HCT116 (cell line): ENCODE measurements around the gene CCDC24. TPM values are rescaled to one million over a fixed set of nuclear protein-coding genes. Genes with fewer than 3 reads are reported as not detected.

Experiments used
- ATAC-seq: fragments of 200-7000 bp; cut with Tn5 transposase; 2 replicates; pipeline ENCODE4 v1.9.1; 2020; ENCODE audit warnings: mild to moderate bottlenecking, moderate library complexity
- BruUV-seq: library from RNA; stranded (reverse); fragments of 400-500 nt; replicated peaks from 2 replicates; lab custom pipeline; 2021; lab: Mats Ljungman, UMichigan
- CTCF ChIA-PET: fragments of 300-600 bp; sonication (Branson Sonifier 250); formaldehyde crosslinking; loops from one replicate; lab custom pipeline; 2021; ENCODE audit warnings: antibody characterized with exemption; lab: Charles Lee
- POLR2A ChIA-PET: fragments of 300-600, 350-600 bp; sonication (Branson Sonifier 250); formaldehyde crosslinking; loops from one replicate; lab custom pipeline; 2021; ENCODE audit warnings: antibody characterized with exemption; lab: Charles Lee
- RAD21 ChIA-PET, 2 experiments: fragments of 300-600 bp; sonication (Branson Sonifier 250); formaldehyde crosslinking; loops; one replicate each; lab custom pipeline; 2023; ENCODE audit warnings: low total read pairs in 2 of 2; ENCODE audit not compliant: uncharacterized antibody in 2 of 2, unreplicated experiment in 2 of 2, low non-redundant PET in 1 of 2; lab: Charles Lee
- DNase-seq: peaks from one replicate; pipeline ENCODE4 v3.0.0-alpha.2; 2010; ENCODE audit warnings: low read depth, low spot score
- H2AFZ ChIP-seq: fragments of 200-600 bp; shearing (Covaris generic), sonication (generic); 2 replicates; pipeline ENCODE4 v1.6.1; 2017; ENCODE audit warnings: low read depth, mixed run types, mixed read lengths, antibody characterized with exemption, low read length; ENCODE audit not compliant: poor library complexity, severe bottlenecking
- H3K27ac ChIP-seq: 2 replicates; pipeline ENCODE4 v1.5.1; 2012; ENCODE audit warnings: low read depth, low read length
- H3K27me3 ChIP-seq: fragments of 200-600 bp; sonication (generic); 2 replicates; pipeline ENCODE4 v1.6.1; 2016; ENCODE audit warnings: mixed run types, low read length, mixed read lengths; ENCODE audit not compliant: insufficient read depth
- H3K36me3 ChIP-seq, 2 experiments: fragments of 200-500 bp in 1 of 2; fragments of 200-600 bp in 1 of 2; sonication (Bioruptor generic) in 1 of 2; sonication (generic) in 1 of 2; 2 replicates each; pipeline versions ENCODE4 v1.5.1 to v1.6.1; 2014 to 2016; ENCODE audit warnings: low read length in 2 of 2, inconsistent platforms in 1 of 2, mixed read lengths in 1 of 2, mixed run types in 1 of 2; ENCODE audit not compliant: insufficient read depth in 2 of 2, control insufficient read depth in 1 of 2
- H3K4me1 ChIP-seq, 2 experiments: fragments of 200-600 bp in 1 of 2; sonication (generic) in 1 of 2; 2 replicates each; pipeline versions ENCODE4 v1.5.1 to v1.6.1; 2012 to 2017; ENCODE audit warnings: low read length in 2 of 2, inconsistent platforms in 1 of 2, mild to moderate bottlenecking in 1 of 2, mixed read lengths in 1 of 2, mixed run types in 1 of 2, moderate library complexity in 1 of 2; ENCODE audit not compliant: insufficient read depth in 2 of 2, control insufficient read depth in 1 of 2
- H3K4me2 ChIP-seq: fragments of 200-600 bp; sonication (generic); 2 replicates; pipeline ENCODE4 v1.6.1; 2017; ENCODE audit warnings: mixed run types, low read length, mixed read lengths
- H3K4me3 ChIP-seq, 2 experiments: fragments of 200-600 bp in 1 of 2; sonication (generic) in 1 of 2; replicated peaks in 1 of 2; 2 replicates each; pipeline ENCODE4 v1.5.1; 2011 to 2016; ENCODE audit warnings: low read length in 2 of 2, control low read depth in 1 of 2, low read depth in 1 of 2, mild to moderate bottlenecking in 1 of 2, mixed read lengths in 1 of 2, mixed run types in 1 of 2
- H3K79me2 ChIP-seq: fragments of 200-600 bp; sonication (generic); 2 replicates; pipeline ENCODE4 v1.6.1; 2017; ENCODE audit warnings: mild to moderate bottlenecking, mixed run types, low read length, moderate library complexity, mixed read lengths; ENCODE audit not compliant: insufficient read depth
- H3K9ac ChIP-seq: fragments of 200-600 bp; sonication (generic); 2 replicates; pipeline ENCODE4 v1.6.1; 2016; ENCODE audit warnings: low read length, mixed read lengths
- H3K9me2 ChIP-seq: fragments of 200-600 bp; sonication (generic), shearing (Covaris generic); 2 replicates; pipeline ENCODE4 v1.6.1; 2017; ENCODE audit warnings: mixed run types, mild to moderate bottlenecking, moderate library complexity; ENCODE audit not compliant: insufficient read depth
- H3K9me3 ChIP-seq, 2 experiments: fragments of 200-500 bp in 1 of 2; fragments of 200-600 bp in 1 of 2; sonication (Bioruptor generic) in 1 of 2; sonication (generic) in 1 of 2; 2 replicates each; pipeline ENCODE4 v1.6.1; 2014 to 2017; ENCODE audit warnings: low read length in 2 of 2, mixed read lengths in 2 of 2, inconsistent platforms in 1 of 2, low read depth in 1 of 2, mild to moderate bottlenecking in 1 of 2, mixed run types in 1 of 2, moderate library complexity in 1 of 2; ENCODE audit not compliant: control insufficient read depth in 1 of 2, insufficient read depth in 1 of 2
- H4K20me1 ChIP-seq: fragments of 200-600 bp; sonication (generic), shearing (Covaris generic); 2 replicates; pipeline ENCODE4 v1.6.1; 2017; ENCODE audit warnings: mixed run types, mild to moderate bottlenecking, moderate library complexity; ENCODE audit not compliant: insufficient read depth
- ATF3 ChIP-seq: IDR thresholded peaks from 2 replicates; pipeline ENCODE4 v1.6.1; 2012
- CBX3 ChIP-seq: IDR thresholded peaks from 2 replicates; pipeline ENCODE4 v1.6.1; 2012; ENCODE audit warnings: low read depth
- CTCF ChIP-seq, 3 experiments: fragments of 200-600 bp in 1 of 3; sonication (generic) in 1 of 3; IDR thresholded peaks in 2 of 3; conservative IDR thresholded peaks in 1 of 3; 2 replicates each; pipeline ENCODE4 v1.5.1; 2012 to 2017; ENCODE audit warnings: low read depth in 2 of 3, low read length in 2 of 3, antibody characterized with exemption in 1 of 3, borderline replicate concordance in 1 of 3, control low read depth in 1 of 3, mild to moderate bottlenecking in 1 of 3, mixed read lengths in 1 of 3, mixed run types in 1 of 3, moderate library complexity in 1 of 3; ENCODE audit not compliant: insufficient read depth in 1 of 3
- EZH2 ChIP-seq: fragments of 200-600 bp; sonication (generic); IDR thresholded peaks from 2 replicates; pipeline ENCODE4 v1.6.1; 2017; ENCODE audit warnings: antibody characterized with exemption, mixed run types
- EZH2phosphoT487 ChIP-seq: fragments of 200-600 bp; IDR thresholded peaks from 2 replicates; pipeline ENCODE4 v1.6.1; 2018; ENCODE audit warnings: antibody characterized with exemption, borderline replicate concordance
- FOSL1 ChIP-seq: IDR thresholded peaks from 2 replicates; pipeline ENCODE4 v1.6.1; 2012; ENCODE audit warnings: low read depth
- MAX ChIP-seq: IDR thresholded peaks from 2 replicates; pipeline ENCODE4 v1.6.1; 2012
- POLR2A ChIP-seq: IDR thresholded peaks from 2 replicates; pipeline ENCODE4 v1.7.0; 2011; ENCODE audit warnings: borderline replicate concordance; ENCODE audit not compliant: insufficient read depth, insufficient read length; ENCODE audit errors: extremely low read depth
- REST ChIP-seq: IDR thresholded peaks from 2 replicates; pipeline ENCODE4 v1.6.1; 2012; ENCODE audit warnings: low read depth
- SIN3A ChIP-seq: IDR thresholded peaks from 2 replicates; pipeline ENCODE4 v1.6.1; 2012; ENCODE audit warnings: low read depth
- SP1 ChIP-seq: IDR thresholded peaks from 2 replicates; pipeline ENCODE4 v1.6.1; 2012; ENCODE audit warnings: low read depth
- SRF ChIP-seq: IDR thresholded peaks from 2 replicates; pipeline ENCODE4 v1.6.1; 2012; ENCODE audit warnings: low read depth
- intact Hi-C: fragments of 100-400 bp; cut with micrococcal nuclease; formaldehyde crosslinking; loops from 2 replicates; pipeline ENCODE4 v1.10.0; 2022
- total RNA-seq: library from RNA; stranded (reverse); gene quantifications from one replicate; pipeline ENCODE4 v1.2.1, GENCODE V29; 2021; ENCODE audit not compliant: unreplicated experiment

The CCDC24 gene
- total RNA-seq, 1 experiment from 2014 or later: 23.3 TPM

GRCh38 chr1:44002165-44002564 is 10.8 kb downstream of the CCDC24 start:
- H3K9ac ChIP-seq: no peak overlapping the region
- no peaks in the 10 kb centered on the region for H3K9me3 ChIP-seq
- no peaks in the 10 kb centered on the region for H4K20me1 ChIP-seq
- no peak overlapping the region for H3K4me2 ChIP-seq
- no peaks in the 10 kb centered on the region for H3K27me3 ChIP-seq
- H3K79me2 ChIP-seq: no peaks in the 10 kb centered on the region
- no peaks in the 10 kb centered on the region for H3K36me3 ChIP-seq
- intact Hi-C loops: no loop called here
- RAD21 ChIA-PET: no interaction called here
- H3K27ac ChIP-seq: no peak overlapping the region
- POLR2A ChIA-PET: no interaction called here
- no peak for TF ChIP-seq ATF3
- no peak for TF ChIP-seq SIN3A
- TF ChIP-seq REST: no peak
- TF ChIP-seq CBX3: no peak
- TF ChIP-seq, all 23 proteins: peak for 0
- DNase-seq: no peak
- ATAC-seq: no peak
- Histone ChIP-seq H2AFZ (no peak overlapping the region), H3K4me1 (peaks cover 0 to 4% of the 10 kb centered on the region in 2 experiments; a peak in 2 of 4 replicates), H3K4me3 (no peak overlapping the region), H3K9me2 (no peaks in the 10 kb centered on the region)
- CTCF ChIA-PET: no interaction called here
- BruUV-seq: no TSS peak

- Histone ChIP-seq H3K4me1 (peaks cover 0 to 4% of the 10 kb centered on the region in 2 experiments; a peak in 2 of 4 replicates), H3K36me3 (no peaks in the 10 kb centered on the region), H3K9ac (no peak overlapping the region), H3K4me2 (no peak overlapping the region), H3K27me3 (no peaks in the 10 kb centered on the region), H4K20me1 (no peaks in the 10 kb centered on the region), H3K9me3 (no peaks in the 10 kb centered on the region), H3K9me2 (no peaks in the 10 kb centered on the region), H3K27ac (no peak overlapping the region), H2AFZ (no peak overlapping the region), H3K79me2 (no peaks in the 10 kb centered on the region), H3K4me3 (no peak overlapping the region)
- ChIA-PET RAD21 (no interaction called here), CTCF (no interaction called here), POLR2A (no interaction called here)
- TF ChIP-seq MAX: no peak
- no peak for TF ChIP-seq EZH2phosphoT487
- no peak for TF ChIP-seq POLR2A
- peak in 2 of 3 experiments; percentile 39 to 47; a peak in 4 of 6 replicates for TF ChIP-seq CTCF (IDR thresholded peaks at IDR 0.05 in 2 of 3, conservative IDR thresholded peaks at IDR 0.05 in 1 of 3; ENCODE audit: borderline replicate concordance in 1 of 3, insufficient read depth in 1 of 3, low read depth in 2 of 3, low read length in 2 of 3)
- TF ChIP-seq EZH2: no peak
- TF ChIP-seq SP1: no peak
- TF ChIP-seq SRF: no peak
- TF ChIP-seq FOSL1: no peak
- no TSS peak for BruUV-seq
- ATAC-seq: no peak
- DNase-seq: no peak
- intact Hi-C loops: no loop called here
Measured at GRCh38 chr1:44002606-44003157, 11.3 kb downstream of the CCDC24 start.
